DND-41 (cell line): ENCODE results near the gene PIK3R3.

Experiments used
- EZH2 ChIP-seq: IDR thresholded peaks from 3 replicates; pipeline ENCODE4 v1.6.1; 2012; ENCODE audit warnings: borderline replicate concordance, low read depth, mild to moderate bottlenecking, moderate library complexity, low read length, inconsistent platforms; ENCODE audit not compliant: severe bottlenecking
- TF ChIP-seq, protein P1 (sequence below): IDR thresholded peaks from 2 replicates; pipeline ENCODE4 v1.5.1; 2012; ENCODE audit warnings: borderline replicate concordance, low read length, moderate library complexity, mild to moderate bottlenecking; ENCODE audit not compliant: poor library complexity, severe bottlenecking; ENCODE audit errors: extremely low read depth

DNA sequence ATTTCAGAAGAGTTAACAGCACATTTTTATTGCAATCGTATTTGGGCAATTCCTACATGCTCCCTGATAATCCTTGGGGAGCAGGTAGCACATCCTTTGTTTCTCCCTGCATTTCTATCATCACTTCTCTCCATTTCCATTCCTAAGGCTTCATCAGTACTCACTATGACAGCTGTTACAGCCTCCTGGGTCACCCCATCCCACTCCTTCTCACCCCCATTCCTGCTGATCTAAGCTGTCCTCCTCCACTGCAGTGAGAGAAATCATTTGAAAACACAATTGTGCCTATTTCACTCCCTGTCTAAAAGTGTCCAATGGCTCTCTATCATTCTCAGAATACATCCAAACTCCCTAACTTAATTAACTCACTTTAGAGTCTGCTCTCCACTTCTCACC lies 25.5 kb upstream of the PIK3R3 start:
- TF ChIP-seq, protein P1, sequence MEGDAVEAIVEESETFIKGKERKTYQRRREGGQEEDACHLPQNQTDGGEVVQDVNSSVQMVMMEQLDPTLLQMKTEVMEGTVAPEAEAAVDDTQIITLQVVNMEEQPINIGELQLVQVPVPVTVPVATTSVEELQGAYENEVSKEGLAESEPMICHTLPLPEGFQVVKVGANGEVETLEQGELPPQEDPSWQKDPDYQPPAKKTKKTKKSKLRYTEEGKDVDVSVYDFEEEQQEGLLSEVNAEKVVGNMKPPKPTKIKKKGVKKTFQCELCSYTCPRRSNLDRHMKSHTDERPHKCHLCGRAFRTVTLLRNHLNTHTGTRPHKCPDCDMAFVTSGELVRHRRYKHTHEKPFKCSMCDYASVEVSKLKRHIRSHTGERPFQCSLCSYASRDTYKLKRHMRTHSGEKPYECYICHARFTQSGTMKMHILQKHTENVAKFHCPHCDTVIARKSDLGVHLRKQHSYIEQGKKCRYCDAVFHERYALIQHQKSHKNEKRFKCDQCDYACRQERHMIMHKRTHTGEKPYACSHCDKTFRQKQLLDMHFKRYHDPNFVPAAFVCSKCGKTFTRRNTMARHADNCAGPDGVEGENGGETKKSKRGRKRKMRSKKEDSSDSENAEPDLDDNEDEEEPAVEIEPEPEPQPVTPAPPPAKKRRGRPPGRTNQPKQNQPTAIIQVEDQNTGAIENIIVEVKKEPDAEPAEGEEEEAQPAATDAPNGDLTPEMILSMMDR: no peak
- TF ChIP-seq EZH2: no peak
